Stomach (tissue), 4 donors: ENCODE results near the gene ACVRL1.

Experiments used
- EP300 ChIP-seq: sonication (generic); formaldehyde crosslinking; IDR thresholded peaks from one replicate; pipeline ENCODE4 v1.6.1; 2017; ENCODE audit warnings: antibody characterized with exemption
- POLR2AphosphoS5 ChIP-seq, 3 donors: sonication (generic); formaldehyde crosslinking; IDR thresholded peaks; one replicate each; pipeline ENCODE4 v1.6.1; 2016; ENCODE audit warnings: antibody characterized with exemption in 3 of 3
- TF ChIP-seq, protein P1 (sequence below), 7 experiments: fragments of 450-650 bp in 4 of 7; fragments of 200-600 bp in 3 of 7; sonication (generic) in 3 of 7; IDR thresholded peaks; one replicate each; pipeline ENCODE4 v1.5.1; 2016 to 2019; ENCODE audit warnings: antibody characterized with exemption in 7 of 7, control low read depth in 2 of 7, mild to moderate bottlenecking in 1 of 7

DNA sequence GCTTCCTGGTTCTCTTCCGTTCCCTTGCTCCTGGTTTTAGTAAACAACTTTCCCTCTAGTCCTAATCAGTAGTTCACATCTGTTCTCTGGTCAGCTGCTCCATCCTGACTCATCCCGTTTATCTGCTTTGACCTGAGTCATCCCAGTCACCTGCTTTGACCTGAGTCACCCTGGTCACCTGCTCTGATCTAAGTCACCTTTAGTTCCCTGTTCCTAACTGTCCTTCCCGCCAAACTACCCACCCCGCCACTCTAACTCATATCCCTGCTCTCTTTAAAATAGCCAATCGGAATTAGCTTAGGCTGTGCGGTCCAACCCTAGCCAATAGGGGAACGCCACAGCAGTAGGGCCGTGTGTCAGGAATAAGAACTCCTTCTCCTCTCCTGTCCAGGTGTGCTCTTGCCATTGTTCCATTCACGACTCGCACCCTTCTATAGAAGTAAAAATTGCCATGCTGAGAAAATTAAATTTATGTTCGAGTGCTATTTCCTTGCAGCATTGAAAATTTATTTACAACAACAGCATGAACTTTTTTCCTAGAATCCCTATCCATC is 22.6 kb upstream of the ACVRL1 start:
- TF ChIP-seq POLR2AphosphoS5 (IDR thresholded peaks at IDR 0.05) = no peak
- TF ChIP-seq, protein P1, sequence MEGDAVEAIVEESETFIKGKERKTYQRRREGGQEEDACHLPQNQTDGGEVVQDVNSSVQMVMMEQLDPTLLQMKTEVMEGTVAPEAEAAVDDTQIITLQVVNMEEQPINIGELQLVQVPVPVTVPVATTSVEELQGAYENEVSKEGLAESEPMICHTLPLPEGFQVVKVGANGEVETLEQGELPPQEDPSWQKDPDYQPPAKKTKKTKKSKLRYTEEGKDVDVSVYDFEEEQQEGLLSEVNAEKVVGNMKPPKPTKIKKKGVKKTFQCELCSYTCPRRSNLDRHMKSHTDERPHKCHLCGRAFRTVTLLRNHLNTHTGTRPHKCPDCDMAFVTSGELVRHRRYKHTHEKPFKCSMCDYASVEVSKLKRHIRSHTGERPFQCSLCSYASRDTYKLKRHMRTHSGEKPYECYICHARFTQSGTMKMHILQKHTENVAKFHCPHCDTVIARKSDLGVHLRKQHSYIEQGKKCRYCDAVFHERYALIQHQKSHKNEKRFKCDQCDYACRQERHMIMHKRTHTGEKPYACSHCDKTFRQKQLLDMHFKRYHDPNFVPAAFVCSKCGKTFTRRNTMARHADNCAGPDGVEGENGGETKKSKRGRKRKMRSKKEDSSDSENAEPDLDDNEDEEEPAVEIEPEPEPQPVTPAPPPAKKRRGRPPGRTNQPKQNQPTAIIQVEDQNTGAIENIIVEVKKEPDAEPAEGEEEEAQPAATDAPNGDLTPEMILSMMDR (IDR thresholded peaks at IDR 0.05) = no peak
- no peak for TF ChIP-seq EP300
